HG03565 (cell line): ENCODE data around the gene AFF3.
"Not testable (repeated sequence)": the region's sequence is repeated elsewhere in the genome, so short reads cannot be mapped to it uniquely, and the experiment has no call there.

Experiments used
- ATAC-seq: cut with Tn5 transposase; IDR thresholded peaks from one replicate; pipeline ENCODE4 v1.9.1; 2021; ENCODE audit warnings: mild to moderate bottlenecking, moderate library complexity; ENCODE audit not compliant: unreplicated experiment

AFF3 gene

DNA sequence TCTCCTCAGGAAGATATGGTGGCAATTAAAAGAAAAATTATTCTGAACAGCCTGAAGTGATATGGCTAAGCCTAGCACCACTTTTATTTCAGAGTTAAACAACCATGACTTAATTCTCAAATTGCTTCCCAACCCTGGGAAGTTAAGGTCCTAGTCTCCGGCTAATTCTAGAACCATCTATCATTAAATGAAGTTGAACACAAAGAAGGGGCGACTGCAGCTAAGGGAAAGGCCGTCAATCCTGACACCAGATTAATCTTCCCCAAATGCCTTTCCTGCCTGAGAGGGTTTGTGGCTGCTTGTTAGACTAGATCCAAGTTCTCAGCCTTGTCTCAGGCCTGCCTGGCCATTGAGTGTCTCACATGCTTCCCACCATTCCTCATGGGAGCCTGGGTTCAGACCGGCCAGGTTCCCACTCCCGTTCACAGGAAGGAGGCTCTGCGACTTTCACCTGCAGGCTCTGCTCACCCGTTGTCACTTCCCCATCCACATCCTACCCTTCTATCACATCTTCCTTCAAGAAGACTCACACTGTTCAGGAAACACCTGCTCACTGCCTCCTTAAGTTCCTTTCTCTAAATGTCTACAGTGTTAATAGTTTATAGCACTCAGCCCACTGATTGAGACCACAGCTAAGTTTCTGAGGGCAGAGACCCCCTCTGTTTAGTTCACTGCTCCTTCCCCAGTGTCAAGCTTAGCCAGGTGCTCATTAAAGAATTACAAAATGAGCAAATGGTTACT is 369.6 kb downstream of the AFF3 start:
- ATAC-seq = no peak

DNA sequence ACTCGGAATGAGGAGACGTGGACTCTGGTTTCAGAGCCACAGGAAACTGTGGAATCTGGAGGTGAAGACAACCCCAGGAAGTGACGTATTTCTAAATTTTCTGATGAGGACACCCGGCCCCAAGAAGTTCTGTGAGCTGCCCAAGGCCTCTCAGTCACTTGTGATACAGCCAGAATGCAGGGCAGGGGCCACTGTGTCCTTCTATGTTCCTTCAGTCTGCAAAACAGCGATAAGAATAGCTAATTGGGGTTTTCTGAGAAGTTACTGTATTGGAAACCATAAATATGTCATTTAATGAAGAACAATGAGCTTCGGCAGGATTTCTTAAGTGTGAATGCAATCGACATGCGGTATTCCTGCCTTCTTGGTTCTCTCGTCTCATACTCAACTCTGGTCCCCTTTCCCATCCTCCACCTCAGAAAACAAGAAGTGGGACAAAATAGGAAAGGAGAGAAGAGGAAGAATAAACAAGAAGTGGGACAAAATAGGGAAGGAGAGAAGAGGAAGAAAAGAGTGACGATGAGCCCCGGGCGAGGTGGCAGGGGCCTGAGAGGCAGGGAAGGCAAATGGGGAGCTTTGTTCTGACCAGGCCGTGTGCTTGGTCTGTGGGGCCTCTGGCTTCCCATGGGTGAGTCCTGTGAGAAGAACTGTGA is 370.6 kb downstream of the AFF3 start:
- ATAC-seq = no peak

DNA sequence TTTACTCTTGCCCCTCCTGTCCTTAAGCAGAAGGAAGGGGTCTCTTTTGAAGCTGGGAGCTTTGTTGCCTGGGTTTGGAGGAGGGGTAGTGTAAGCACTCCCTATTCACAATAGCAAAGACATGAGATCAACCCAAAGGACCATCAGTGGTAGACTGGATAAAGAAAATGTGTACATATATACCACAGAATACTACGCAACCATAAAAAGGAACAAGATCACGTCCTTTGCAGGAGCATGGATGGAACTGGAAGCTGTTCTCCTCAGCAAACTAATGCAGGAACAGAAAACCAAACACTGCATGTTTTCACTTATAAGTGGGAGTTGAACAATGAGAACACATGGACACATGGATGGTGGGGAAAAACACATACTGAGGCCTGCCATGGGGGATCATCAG is 371.5 kb downstream of the AFF3 start:
- no peak for ATAC-seq

DNA sequence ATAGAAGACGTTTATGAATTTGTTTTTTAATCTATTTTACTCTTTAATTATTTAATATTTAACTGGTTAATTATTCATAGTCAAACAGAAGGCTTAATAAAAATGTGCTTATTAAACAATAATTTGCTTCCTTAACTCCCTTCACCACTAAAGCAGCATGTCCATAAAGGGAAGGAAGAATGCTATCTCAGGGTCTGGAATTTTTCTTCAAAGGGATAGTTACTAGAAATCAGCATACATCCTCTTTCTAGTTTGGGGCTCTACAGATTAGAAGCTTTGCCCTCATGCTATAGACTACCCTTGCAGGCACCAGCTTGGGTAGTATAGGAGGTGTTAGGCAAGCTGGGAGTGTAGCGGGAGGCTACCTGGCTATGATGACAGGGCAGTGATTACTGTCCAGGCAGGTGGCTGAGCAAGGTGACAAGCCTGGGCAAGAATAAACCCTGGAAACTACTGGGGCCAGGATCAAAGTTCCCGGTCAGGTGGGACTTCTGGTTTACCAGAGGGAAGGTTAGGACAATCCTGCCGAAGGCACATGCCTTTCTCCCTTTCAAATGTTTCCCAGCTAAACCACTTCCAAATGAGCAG is 376.6 kb downstream of the AFF3 start:
- ATAC-seq = no peak

DNA sequence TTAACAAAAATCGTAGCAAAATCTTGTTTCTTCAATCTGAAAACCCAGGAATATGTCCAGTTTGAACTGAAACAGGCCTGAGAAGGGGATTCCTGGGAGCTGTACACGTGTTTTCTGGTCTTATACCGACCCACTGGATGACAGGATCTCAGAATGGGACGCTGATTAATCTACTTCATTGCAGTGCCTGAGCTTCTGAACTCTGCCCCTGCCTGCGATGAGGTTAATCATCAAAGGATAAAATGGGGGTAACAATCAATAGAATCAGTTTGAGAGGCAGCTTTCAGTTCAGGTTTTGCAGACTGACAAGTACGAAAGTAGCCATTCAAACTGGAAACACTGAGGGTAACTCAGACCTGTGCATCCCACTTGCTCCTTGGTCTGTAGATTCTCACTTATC is 378.6 kb downstream of the AFF3 start:
- no peak for ATAC-seq

DNA sequence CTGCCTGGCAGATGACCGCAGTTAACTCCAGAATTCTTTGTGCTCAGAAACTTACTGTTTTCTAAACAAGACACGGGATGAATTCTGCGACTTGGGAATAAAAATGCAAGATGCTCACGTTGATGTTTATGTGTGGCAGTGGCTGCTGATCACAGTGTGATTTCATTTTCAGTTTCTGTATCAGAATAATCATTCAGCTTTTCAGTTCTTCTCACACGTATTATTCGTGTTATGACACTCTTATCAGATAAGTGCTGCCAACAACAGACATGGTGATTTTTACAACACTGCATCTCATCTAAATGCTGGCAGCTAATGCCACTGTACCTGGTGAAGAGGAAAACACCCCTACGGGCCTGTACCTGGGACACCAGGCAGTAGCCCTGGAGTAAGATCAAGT is 379.7 kb downstream of the AFF3 start:
- no peak for ATAC-seq

DNA sequence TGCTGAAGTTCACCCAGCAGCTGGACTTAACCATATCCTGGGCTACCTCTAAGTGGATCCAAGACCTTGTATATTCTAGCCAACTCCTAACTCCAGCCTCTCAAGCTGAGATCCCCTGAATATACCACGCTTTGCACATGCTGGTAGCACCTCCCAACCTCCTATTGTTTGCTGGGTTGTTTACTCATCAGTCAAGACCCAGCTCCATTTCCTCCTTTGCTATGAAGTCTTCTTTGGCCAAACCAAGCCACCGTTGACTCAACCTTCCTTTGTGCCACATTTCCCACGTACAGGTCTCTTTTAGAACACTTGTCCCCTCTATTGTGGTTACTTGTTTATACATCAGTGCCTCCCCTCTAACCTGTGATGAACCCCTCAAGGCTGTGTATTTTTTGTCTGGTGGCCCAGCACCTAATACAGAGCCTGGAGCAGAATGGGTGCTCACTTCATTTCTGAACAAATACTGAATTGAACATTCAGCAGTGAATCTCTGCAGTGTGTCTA is 384.7 kb downstream of the AFF3 start:
- no peak for ATAC-seq

DNA sequence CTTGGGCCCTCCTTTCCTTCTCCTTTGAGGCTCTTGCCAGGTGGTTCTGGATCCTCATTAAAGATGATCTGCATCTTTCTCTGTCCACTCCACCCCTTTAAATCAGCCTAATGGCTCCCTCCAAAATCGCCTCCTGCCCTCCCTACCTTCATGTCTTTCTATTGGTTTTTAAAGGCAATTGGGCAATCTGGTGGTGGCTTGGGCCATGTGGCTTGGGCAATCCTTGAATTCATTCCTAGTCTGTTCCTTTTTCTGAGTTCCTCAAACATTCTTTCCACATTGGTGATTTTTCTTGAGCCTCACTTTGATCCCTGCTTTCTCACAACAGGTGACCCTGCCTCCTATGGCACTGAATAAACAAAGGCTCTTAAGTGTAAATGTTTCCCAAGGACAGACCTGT is 386.3 kb downstream of the AFF3 start:
- ATAC-seq = no peak

DNA sequence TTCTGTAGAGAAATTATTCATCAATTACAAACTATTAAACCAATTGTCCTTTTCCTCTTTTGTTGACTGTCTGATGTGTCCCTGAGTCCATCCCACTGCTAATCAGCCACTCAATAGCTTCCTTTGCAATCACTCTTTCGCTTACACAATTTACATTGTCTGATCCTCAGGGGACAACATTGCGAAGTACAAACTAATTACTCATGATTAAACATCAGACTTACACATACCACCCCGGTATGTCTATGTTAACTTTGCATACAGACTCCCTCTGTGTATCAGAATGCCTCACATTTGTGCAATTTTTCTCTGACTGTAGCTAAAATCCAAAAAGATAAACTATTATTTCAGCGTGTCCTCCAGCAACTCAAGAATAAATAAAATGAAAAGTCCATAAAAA is 388.2 kb downstream of the AFF3 start:
- no peak for ATAC-seq

DNA sequence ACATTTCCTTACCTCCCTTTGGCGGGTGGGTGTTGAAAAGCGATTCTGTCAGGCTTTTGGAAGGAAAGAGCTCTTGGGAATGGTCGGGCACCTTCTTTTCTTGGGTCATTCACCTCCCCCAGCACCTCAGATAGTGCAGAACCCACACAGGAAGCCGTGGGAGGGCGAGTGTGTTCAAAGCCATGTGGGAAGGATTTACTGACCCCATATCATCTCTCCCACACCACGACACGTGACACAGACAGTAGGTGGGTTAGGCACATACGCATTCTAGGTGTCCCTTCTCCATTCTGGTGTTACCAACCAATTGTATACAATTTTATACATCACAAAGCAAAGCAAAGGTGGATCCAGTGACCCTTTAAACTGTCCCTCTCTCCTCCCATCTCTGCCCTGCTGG is 388.9 kb downstream of the AFF3 start:
- no peak for ATAC-seq

DNA sequence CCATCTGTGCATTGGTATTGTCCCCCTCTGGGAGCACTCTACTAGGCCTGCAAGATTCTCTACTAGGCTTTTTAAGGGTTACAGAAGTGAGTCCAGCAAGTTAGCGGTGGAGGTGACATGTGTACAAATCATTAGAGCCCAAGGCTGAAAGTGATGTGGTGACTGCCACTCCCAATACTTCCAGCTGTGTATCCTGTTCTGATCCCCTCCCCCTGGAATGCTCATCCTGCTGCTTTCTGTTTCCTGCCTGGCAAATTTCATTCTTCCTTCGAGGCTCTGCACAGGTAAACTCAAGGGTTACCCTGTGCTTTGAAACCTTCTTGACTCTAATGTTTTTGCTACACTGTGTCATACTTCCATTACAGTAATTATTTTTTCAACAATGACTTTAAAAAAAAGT is 394.0 kb downstream of the AFF3 start:
- no peak for ATAC-seq

DNA sequence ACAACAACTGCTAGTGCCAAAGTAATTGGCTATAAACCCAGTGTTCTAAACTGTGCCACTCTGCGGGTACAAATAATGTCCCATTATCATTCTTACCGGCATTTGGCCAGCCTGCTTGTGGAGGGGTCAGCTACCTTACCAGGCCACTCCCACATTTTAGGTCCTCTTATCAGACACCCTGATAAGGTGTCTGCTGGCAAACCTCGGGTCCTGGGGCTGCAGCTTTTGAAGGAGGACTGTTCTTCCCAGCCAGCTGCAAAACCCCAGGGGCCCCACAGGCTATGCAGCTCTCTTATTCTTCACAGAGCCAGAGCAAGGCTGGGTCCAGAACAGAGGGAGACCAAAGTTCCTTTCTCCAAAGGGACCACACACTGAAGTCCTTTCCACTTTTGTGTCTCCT is 394.5 kb downstream of the AFF3 start:
- ATAC-seq = no peak

DNA sequence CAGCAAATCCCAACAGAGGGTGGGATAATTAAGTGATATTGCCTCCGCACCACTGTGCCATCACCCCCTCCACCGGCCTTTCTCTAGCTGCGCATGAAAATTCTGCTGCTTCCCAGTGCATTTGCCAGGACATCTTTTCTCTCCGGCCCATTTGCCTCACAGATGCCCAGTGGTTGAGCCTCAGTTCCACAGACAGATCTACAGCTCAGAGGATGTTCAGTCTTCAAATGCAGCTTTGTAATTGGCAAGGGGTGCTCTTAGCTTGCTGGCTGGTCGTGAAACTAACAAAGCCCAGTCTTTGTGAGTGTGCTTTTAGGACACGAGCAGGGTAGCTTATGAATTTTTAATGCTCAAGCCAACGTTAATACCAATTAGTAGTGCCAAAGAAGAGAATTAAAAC is 399.2 kb downstream of the AFF3 start:
- no peak for ATAC-seq

DNA sequence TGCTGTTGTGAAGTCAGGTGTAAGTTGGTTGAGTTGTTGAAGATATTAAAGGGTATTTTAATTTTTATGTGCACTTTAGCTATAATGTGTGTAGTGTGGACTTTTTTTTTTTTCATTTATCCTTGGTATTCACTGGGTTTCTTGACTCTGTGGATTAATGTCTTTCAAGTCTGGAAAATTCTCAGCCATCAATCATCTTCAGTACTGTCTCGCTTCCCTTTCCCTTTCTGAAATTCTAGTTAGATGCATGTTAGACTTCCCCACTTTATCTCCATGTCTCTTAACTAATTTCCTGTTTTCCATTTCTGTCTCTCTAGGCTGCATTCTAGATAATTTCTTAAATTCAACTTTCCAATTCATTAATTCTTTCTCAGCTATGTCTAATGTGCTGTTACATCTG is 404.9 kb downstream of the AFF3 start:
- ATAC-seq = no peak

DNA sequence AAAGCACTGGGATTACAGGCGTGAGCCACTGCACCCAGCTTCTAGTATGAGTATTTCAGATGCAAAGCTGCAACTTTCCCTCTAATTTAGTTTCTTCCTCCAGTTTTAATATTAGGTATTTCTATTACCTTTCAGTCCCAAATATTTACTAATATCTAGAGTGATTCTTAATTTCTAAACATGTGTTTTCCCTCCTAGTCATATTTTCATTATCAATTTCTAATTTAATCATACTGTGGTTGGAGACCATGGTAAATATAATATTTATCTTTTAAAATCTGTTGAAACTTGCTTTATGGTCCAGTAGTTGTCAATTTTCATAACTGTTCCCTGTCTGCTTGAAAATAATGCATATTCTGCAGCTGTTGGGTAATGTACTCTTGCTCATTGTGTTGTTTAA is 406.6 kb downstream of the AFF3 start:
- no peak for ATAC-seq

DNA sequence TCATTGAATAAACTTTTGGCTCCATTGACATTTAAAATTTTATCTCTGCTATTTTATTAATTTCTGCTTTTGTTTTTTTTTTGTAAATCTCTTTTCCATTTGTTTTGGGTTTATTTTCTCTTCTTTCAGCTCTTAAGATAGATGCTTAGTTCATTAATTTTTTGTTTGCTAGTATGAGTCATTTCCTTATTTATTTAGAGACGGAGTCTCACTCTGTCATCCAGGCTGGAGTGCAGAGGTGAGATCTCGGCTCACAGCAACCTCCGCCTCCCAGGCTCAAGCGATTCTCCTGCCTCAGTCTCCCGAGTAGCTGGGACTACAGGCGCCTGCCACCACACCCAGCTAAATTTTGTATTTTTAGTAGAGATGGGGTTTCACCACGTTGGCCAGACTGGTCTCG is 407.1 kb downstream of the AFF3 start:
- ATAC-seq = not testable (repeated sequence)

DNA sequence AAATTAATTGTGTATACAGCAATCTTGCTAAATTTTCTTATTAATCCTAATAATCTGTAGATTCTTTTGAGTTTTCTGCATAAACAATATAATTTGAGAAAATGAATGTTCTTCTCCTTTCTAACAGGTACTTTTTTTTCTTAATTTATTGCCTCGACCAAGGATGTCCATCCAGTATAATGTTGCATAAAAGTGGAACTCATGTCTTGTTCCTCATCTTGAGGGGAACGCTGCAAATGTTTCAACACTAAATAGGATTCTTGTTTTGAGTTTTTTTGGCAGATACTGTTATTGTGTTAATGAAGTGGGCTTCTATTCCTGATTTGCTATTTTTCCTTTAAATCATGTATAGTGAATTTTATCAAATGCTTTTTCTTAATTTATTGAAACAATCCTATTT is 408.2 kb downstream of the AFF3 start:
- no peak for ATAC-seq

DNA sequence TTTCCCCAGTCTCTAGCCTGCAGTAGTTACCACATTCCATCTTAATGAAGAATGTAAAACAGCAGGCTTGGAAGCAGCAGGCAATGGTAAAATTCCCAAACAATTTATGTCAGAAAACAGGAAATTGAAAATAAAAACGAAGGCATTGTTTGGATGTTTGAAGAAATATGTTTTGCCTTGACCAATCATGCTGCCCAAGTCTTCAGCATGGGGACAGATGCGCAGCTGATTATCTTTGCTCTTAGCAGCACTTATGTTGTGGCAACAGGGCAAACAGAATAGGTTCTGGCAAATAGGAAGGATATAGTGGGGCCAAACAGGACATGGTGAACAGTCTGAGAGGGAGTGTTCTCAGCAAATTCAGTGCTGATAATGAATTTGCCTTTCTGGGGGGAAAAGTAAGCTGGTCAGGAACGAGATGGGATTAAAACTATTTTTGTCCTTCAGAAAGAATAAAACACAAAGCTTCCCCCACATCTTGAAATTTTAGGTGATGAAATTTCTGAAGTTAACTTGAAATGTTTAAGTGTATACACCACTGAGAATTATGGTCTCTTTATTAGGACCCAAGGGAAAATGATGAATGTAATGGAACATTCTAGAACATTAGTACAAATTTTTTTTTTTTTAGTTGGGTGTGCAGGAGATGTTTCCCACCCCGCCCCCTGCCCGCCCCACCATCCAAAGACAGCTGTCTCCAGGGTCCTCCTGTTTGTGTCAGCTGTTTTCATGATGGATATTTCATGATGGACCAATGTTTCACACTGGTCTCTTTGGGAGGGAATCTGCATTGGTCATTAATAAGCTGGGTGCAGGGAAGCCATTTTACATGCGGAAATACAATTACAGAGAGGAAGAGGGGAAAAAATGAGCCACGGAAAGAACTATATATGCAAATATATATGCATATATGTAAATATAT is 413.0 kb downstream of the AFF3 start:
- ATAC-seq = no peak

DNA sequence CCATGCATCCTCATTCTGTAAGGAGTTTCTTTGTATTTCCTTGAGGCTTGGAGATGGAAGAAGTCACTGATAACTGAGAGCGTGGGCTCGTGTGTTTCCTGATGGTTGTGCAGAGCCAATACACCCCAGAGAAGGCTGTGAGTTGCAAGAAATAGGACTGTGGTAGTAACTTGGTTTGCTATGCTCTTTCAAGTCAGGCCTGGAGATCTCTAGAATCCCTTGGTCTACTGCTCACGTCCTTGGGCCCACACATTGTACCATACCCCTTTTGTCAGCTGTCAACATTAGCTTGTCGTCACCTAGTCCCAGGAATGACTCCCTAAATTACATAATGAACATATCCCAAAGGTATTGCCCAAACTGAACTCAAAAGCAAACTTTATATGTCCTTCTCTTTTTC is 414.2 kb downstream of the AFF3 start:
- no peak for ATAC-seq

DNA sequence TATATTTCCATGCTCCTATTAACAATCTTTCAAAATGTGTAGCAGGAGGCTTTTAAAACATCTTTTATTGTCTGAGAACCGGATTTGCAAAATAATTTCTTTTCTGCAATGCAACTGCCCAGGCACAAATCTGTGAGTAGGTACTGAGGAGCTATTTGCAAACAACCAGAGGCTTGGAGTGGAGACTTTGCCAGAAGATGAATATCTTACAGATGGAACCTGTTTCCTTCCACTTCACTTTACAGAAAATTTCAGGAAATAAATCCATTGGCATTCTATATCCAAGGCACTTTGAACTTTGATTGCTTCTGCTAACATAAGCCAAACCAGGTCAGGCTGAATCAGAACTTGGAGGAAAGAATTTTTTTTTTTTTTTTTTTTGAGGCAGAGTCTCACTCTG is 415.2 kb downstream of the AFF3 start:
- ATAC-seq = no peak

DNA sequence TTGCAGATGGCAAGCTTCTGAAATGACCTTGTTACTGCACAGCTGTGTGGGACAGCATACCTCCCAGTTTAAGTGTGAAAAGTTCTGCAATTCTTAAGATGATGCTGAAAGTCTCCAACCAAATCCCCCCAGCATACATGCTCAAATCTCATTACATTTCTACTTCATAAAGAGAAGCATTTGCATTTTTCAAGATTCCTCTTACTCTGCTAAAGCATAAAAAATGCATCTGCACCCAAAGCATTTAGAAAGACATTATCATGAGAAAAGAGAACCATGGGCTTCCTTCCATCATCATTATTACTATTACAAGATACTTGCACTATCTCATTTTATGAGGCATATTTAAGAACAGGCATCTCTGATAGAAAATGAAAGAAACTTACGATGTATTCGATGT is 415.7 kb downstream of the AFF3 start:
- no peak for ATAC-seq
